Measurements from ENCODE around the gene HLF.
"Not testable (repeated sequence)": the region's sequence is repeated elsewhere in the genome, so short reads cannot be mapped to it uniquely, and the experiment has no call there.

Gene HLF

GRCh38 chr17:55312852-55313251 lies 48.1 kb downstream of the HLF start:
- no peak for DNase-seq (ENCODE audit: low spot score)

- DNase-seq (ENCODE audit: low spot score) = no peak
These were observed 49.5 kb downstream of the HLF start for GRCh38 chr17:55314061-55314783.

GRCh38 chr17:55314784-55315491 lies 50.2 kb downstream of the HLF start:
- no peak for DNase-seq (ENCODE audit: low spot score)

- DNase-seq (ENCODE audit: low spot score) = no peak
These were observed 51.7 kb downstream of the HLF start for GRCh38 chr17:55316499-55316898.

- DNase-seq (ENCODE audit: low spot score) = no peak
These were observed 52.5 kb downstream of the HLF start for GRCh38 chr17:55317284-55317683.

GRCh38 chr17:55318081-55318480 lies 53.3 kb downstream of the HLF start:
- no peak for DNase-seq (ENCODE audit: low spot score)

- no peak for DNase-seq (ENCODE audit: low spot score)
These were observed 54.1 kb downstream of the HLF start for GRCh38 chr17:55318715-55319487.

- no peak for DNase-seq (ENCODE audit: low spot score)
These were observed 55.3 kb downstream of the HLF start for GRCh38 chr17:55319933-55320593.

- DNase-seq (ENCODE audit: low spot score) = no peak
These were observed 56.0 kb downstream of the HLF start for GRCh38 chr17:55320594-55321426.

GRCh38 chr17:55321427-55322060 lies 56.8 kb downstream of the HLF start:
- no peak for DNase-seq (ENCODE audit: low spot score)

GRCh38 chr17:55322453-55322985 lies 57.8 kb downstream of the HLF start:
- no peak for DNase-seq (ENCODE audit: low spot score)

GRCh38 chr17:55323518-55324295 lies 58.9 kb downstream of the HLF start:
- no peak for DNase-seq (ENCODE audit: low spot score)

GRCh38 chr17:55324296-55324978 lies 59.7 kb downstream of the HLF start:
- no peak for DNase-seq (ENCODE audit: low spot score)

- DNase-seq (ENCODE audit: low spot score) = no peak
These were observed 60.6 kb downstream of the HLF start for GRCh38 chr17:55325406-55325805.

GRCh38 chr17:55326030-55326429 lies 61.3 kb downstream of the HLF start:
- no peak for DNase-seq (ENCODE audit: low spot score)

- no peak for DNase-seq (ENCODE audit: low spot score)
These were observed 62.7 kb downstream of the HLF start for GRCh38 chr17:55327225-55328088.

GRCh38 chr17:55328514-55328913 lies 63.8 kb downstream of the HLF start:
- DNase-seq (ENCODE audit: low spot score) = not testable (repeated sequence)

GRCh38 chr17:55330344-55330933 lies 65.7 kb downstream of the HLF start:
- DNase-seq (ENCODE audit: low spot score) = no peak

Measured in SW480 (cell line).